CD14-positive monocyte (primary cell): ENCODE measurements around the gene AR. TPM values are rescaled to one million over a fixed set of nuclear protein-coding genes. Genes with fewer than 3 reads are reported as not detected.
A peak's percentile ranks its signal among the peaks of the same experiment; 100 is the strongest.

Source experiments
- DNase-seq, 3 donors: peaks; one replicate each; pipeline ENCODE4 v3.0.0-alpha.2; 2011 to 2022
- H2AFZ ChIP-seq: 2 replicates; pipeline ENCODE4 v1.6.0; 2012; ENCODE audit warnings: mild to moderate bottlenecking, low read depth, low read length, inconsistent platforms; ENCODE audit not compliant: insufficient read depth, poor library complexity, severe bottlenecking
- H3K27ac ChIP-seq, 2 donors: 1 replicate in 1 of 2; 2 replicates in 1 of 2; pipeline ENCODE4 v1.5.1; 2012 to 2013; ENCODE audit warnings: low read length in 2 of 2, control low read depth in 1 of 2, inconsistent platforms in 1 of 2, low read depth in 1 of 2, mild to moderate bottlenecking in 1 of 2
- H3K27me3 ChIP-seq, 2 donors: one replicate each; pipeline versions ENCODE4 v1.6.0 to v1.6.1; 2011 to 2013; ENCODE audit warnings: low read length in 2 of 2; ENCODE audit not compliant: control insufficient read depth in 2 of 2, insufficient read depth in 2 of 2
- H3K36me3 ChIP-seq, 2 donors: replicated peaks in 1 of 2; 1 replicate in 1 of 2; 2 replicates in 1 of 2; pipeline versions ENCODE4 v1.5.1 to v1.6.1; 2012 to 2013; ENCODE audit warnings: low read length in 2 of 2, control low read depth in 1 of 2, inconsistent platforms in 1 of 2, mild to moderate bottlenecking in 1 of 2; ENCODE audit not compliant: insufficient read depth in 2 of 2, control insufficient read depth in 1 of 2
- H3K4me1 ChIP-seq, 2 donors: 1 replicate in 1 of 2; 2 replicates in 1 of 2; pipeline versions ENCODE4 v1.5.1 to v1.6.1; 2012 to 2013; ENCODE audit warnings: low read length in 2 of 2, control low read depth in 1 of 2, inconsistent platforms in 1 of 2, mild to moderate bottlenecking in 1 of 2, moderate library complexity in 1 of 2; ENCODE audit not compliant: insufficient read depth in 2 of 2, control insufficient read depth in 1 of 2
- H3K4me2 ChIP-seq: replicated peaks from 2 replicates; pipeline ENCODE3; 2012; ENCODE audit warnings: low read length, moderate library complexity, mild to moderate bottlenecking; ENCODE audit not compliant: poor library complexity, severe bottlenecking; ENCODE audit errors: extremely low read depth
- H3K4me3 ChIP-seq, 3 experiments: fragments of 200-600 bp in 1 of 3; sonication (generic) in 1 of 3; replicated peaks in 1 of 3; 1 replicate in 2 of 3; 2 replicates in 1 of 3; pipeline ENCODE4 v1.5.1; 2011 to 2013; ENCODE audit warnings: low read length in 3 of 3, mild to moderate bottlenecking in 3 of 3, control low read depth in 2 of 3, low read depth in 2 of 3, inconsistent platforms in 1 of 3, moderate library complexity in 1 of 3
- H3K79me2 ChIP-seq: 2 replicates; pipeline ENCODE4 v1.6.0; 2012; ENCODE audit warnings: mild to moderate bottlenecking, control low read depth, inconsistent platforms, low read length, moderate library complexity; ENCODE audit not compliant: insufficient read depth
- H3K9ac ChIP-seq: 2 replicates; pipeline ENCODE4 v1.6.0; 2017; ENCODE audit warnings: low read length, mild to moderate bottlenecking; ENCODE audit not compliant: insufficient read depth, poor library complexity, severe bottlenecking
- H3K9me3 ChIP-seq, 2 donors: replicated peaks in 1 of 2; 1 replicate in 1 of 2; 2 replicates in 1 of 2; pipeline versions ENCODE4 v1.5.1 to v1.6.1; 2012 to 2013; ENCODE audit warnings: low read length in 2 of 2, control low read depth in 1 of 2; ENCODE audit not compliant: control insufficient read depth in 1 of 2, insufficient read depth in 1 of 2
- H4K20me1 ChIP-seq: 2 replicates; pipeline ENCODE4 v1.6.0; 2012; ENCODE audit warnings: mild to moderate bottlenecking, low read length, control low read depth, moderate library complexity; ENCODE audit not compliant: insufficient read depth
- H3K27ac Mint-ChIP-seq, 7 donors: one replicate each; pipeline ENCODE4 v1.8.0; 2020; ENCODE audit warnings: mild to moderate bottlenecking in 7 of 7, mixed read lengths in 7 of 7, moderate library complexity in 6 of 7, inconsistent platforms in 2 of 7
- H3K27me3 Mint-ChIP-seq, 3 donors: one replicate each; pipeline ENCODE4 v1.8.0; 2021 to 2022; ENCODE audit warnings: low read depth in 3 of 3, mild to moderate bottlenecking in 3 of 3, mixed read lengths in 3 of 3, moderate library complexity in 3 of 3, inconsistent platforms in 1 of 3
- H3K36me3 Mint-ChIP-seq, 2 donors: one replicate each; pipeline ENCODE4 v1.8.0; 2020; ENCODE audit warnings: mixed read lengths in 2 of 2, inconsistent platforms in 1 of 2, mild to moderate bottlenecking in 1 of 2
- H3K4me1 Mint-ChIP-seq: one replicate; pipeline ENCODE4 v1.8.0; 2020; ENCODE audit warnings: mild to moderate bottlenecking, mixed read lengths
- H3K4me3 Mint-ChIP-seq, 2 donors: one replicate each; pipeline ENCODE4 v1.8.0; 2020; ENCODE audit warnings: mild to moderate bottlenecking in 2 of 2, mixed read lengths in 2 of 2, moderate library complexity in 1 of 2
- H3K9me3 Mint-ChIP-seq, 7 donors: one replicate each; pipeline ENCODE4 v1.8.0; 2020 to 2022; ENCODE audit warnings: mixed read lengths in 7 of 7, mild to moderate bottlenecking in 6 of 7, moderate library complexity in 6 of 7, inconsistent platforms in 2 of 7
- CTCF ChIP-seq: fragments of 200-600 bp; IDR thresholded peaks from one replicate; pipeline ENCODE4 v1.8.0; 2022; ENCODE audit warnings: antibody characterized with exemption, mild to moderate bottlenecking
- WGBS: methylation state at CpG from one replicate; pipeline ENCODE4 v1.1.5; 2013; ENCODE audit warnings: missing lambda C conversion rate; ENCODE audit not compliant: insufficient coverage; 5-methylcytosine and 5-hydroxymethylcytosine counted together
- intact Hi-C, 2 donors: fragments of 100-400 bp; cut with micrococcal nuclease; formaldehyde crosslinking; loops; one replicate each; pipeline versions ENCODE4 v1.15.0 to v1.15.1; 2023
- polyA plus RNA-seq, 3 donors: library from polyadenylated mRNA; depleted of rRNA in 1 of 3; unstranded in 2 of 3; stranded (reverse) in 1 of 3; fragments of 300-500 nt in 2 of 3; fragments of >200 nt in 1 of 3; fragmentation: Illumina TruSeq in 2 of 3; gene quantifications; 1 replicate in 2 of 3; 2 replicates in 1 of 3; pipeline ENCODE4 v1.2.3, GENCODE V29; 2012 to 2021

The AR gene
- polyA plus RNA-seq, 3 donors: not detected

DNA sequence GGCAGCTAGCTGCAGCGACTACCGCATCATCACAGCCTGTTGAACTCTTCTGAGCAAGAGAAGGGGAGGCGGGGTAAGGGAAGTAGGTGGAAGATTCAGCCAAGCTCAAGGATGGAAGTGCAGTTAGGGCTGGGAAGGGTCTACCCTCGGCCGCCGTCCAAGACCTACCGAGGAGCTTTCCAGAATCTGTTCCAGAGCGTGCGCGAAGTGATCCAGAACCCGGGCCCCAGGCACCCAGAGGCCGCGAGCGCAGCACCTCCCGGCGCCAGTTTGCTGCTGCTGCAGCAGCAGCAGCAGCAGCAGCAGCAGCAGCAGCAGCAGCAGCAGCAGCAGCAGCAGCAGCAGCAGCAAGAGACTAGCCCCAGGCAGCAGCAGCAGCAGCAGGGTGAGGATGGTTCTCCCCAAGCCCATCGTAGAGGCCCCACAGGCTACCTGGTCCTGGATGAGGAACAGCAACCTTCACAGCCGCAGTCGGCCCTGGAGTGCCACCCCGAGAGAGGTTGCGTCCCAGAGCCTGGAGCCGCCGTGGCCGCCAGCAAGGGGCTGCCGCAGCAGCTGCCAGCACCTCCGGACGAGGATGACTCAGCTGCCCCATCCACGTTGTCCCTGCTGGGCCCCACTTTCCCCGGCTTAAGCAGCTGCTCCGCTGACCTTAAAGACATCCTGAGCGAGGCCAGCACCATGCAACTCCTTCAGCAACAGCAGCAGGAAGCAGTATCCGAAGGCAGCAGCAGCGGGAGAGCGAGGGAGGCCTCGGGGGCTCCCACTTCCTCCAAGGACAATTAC is 1.4 kb downstream of the AR start:
- TF ChIP-seq CTCF: no peak
- Histone ChIP-seq H3K4me2 (peak overlapping the region; percentile 60), H2AFZ (peak overlapping the region; percentile 50), H3K27ac (no peak overlapping the region), H3K36me3 (no peaks in the 10 kb centered on the region), H3K9me3 (peaks cover 0 to 11% of the 10 kb centered on the region in 2 donors), H3K9ac (no peak overlapping the region), H3K27me3 (peaks cover 27 to 65% of the 10 kb centered on the region in 2 donors), H3K4me1 (peaks cover 15 to 28% of the 10 kb centered on the region in 2 donors), H3K4me3 (peak overlapping the region in 1 of 3 experiments; percentile 47), H3K79me2 (no peaks in the 10 kb centered on the region), H4K20me1 (no peaks in the 10 kb centered on the region)
- intact Hi-C loops: no loop called here
- Mint-ChIP-seq H3K4me1 (peaks cover 26% of the 10 kb centered on the region), H3K27ac (no peak overlapping the region), H3K27me3 (peaks cover 50 to 75% (median 53%) of the 10 kb centered on the region in 3 donors), H3K4me3 (peak overlapping the region; percentile 51 to 82), H3K36me3 (peaks cover 7 to 8% of the 10 kb centered on the region in 2 donors), H3K9me3 (peaks cover 0 to 18% (median 4%) of the 10 kb centered on the region in 7 donors)
- WGBS: 1% methylated on average over 26 of the region's 35 CpGs
- peak in 1 of 3 donors; percentile 4 for DNase-seq

- H3K27ac Mint-ChIP-seq: peak overlapping the region in 1 of 7 donors; percentile 20
- no peaks in the 10 kb centered on the region for H4K20me1 ChIP-seq
- no peaks in the 10 kb centered on the region for H3K79me2 ChIP-seq
- peaks cover 50 to 72% (median 53%) of the 10 kb centered on the region in 3 donors for H3K27me3 Mint-ChIP-seq
- peaks cover 26% of the 10 kb centered on the region for H3K4me1 Mint-ChIP-seq
- intact Hi-C loops: no loop called here
- peak overlapping the region; percentile 50 for H2AFZ ChIP-seq
- peaks cover 0 to 18% (median 4%) of the 10 kb centered on the region in 7 donors for H3K9me3 Mint-ChIP-seq
- H3K4me2 ChIP-seq: peak overlapping the region; percentile 60
- H3K9ac ChIP-seq: no peak overlapping the region
- peak overlapping the region in 1 of 3 experiments; percentile 47 for H3K4me3 ChIP-seq
- peaks cover 15 to 28% of the 10 kb centered on the region in 2 donors for H3K4me1 ChIP-seq
- no peak overlapping the region for H3K27ac ChIP-seq
- H3K4me3 Mint-ChIP-seq: peak overlapping the region; percentile 51 to 76
- 0% methylated on average over 22 of the region's 41 CpGs for WGBS
- H3K9me3 ChIP-seq: peaks cover 0 to 11% of the 10 kb centered on the region in 2 donors
- TF ChIP-seq CTCF: no peak
- peak; percentile 7 to 30 (median 16) for DNase-seq
- no peaks in the 10 kb centered on the region for H3K36me3 ChIP-seq
- H3K36me3 Mint-ChIP-seq: peaks cover 7 to 8% of the 10 kb centered on the region in 2 donors
- peaks cover 27 to 65% of the 10 kb centered on the region in 2 donors for H3K27me3 ChIP-seq
Observed at GRCh38 chrX:67545893-67546495, 2.2 kb downstream of the AR start.
